Stimulated activated CD4-positive, alpha-beta T cell treated with anti-CD3 and anti-CD28 coated beads, Interleukin-4, amount 100 ng/mL, for 24 hours (primary cell): ENCODE measurements around the gene KLF1.

Source experiments
- DNase-seq: peaks from one replicate; pipeline ENCODE4 v3.0.0-alpha.2; 2020

The KLF1 gene

GRCh38 chr19:12836529-12836863, 50.5 kb downstream of the KLF1 start:
- DNase-seq: no peak

GRCh38 chr19:12834976-12835757, 51.8 kb downstream of the KLF1 start:
- DNase-seq: peak; percentile 28

- no peak for DNase-seq
Measured at GRCh38 chr19:12834566-12834943, 52.4 kb downstream of the KLF1 start, which contains the start of gene RTBDN. RTBDN (minus strand) TSS chr19:12834579; CDS start chr19:12829979, 4,600 bp downstream.
